Measurements from ENCODE around the gene RNASEL. TPM values are rescaled to one million over a fixed set of nuclear protein-coding genes. Genes with fewer than 3 reads are reported as not detected.
A peak's percentile ranks its signal among the peaks of the same experiment; 100 is the strongest.

RNASEL gene
- total RNA-seq, 1 donor from 2014 or later: 11.1 TPM

DNA sequence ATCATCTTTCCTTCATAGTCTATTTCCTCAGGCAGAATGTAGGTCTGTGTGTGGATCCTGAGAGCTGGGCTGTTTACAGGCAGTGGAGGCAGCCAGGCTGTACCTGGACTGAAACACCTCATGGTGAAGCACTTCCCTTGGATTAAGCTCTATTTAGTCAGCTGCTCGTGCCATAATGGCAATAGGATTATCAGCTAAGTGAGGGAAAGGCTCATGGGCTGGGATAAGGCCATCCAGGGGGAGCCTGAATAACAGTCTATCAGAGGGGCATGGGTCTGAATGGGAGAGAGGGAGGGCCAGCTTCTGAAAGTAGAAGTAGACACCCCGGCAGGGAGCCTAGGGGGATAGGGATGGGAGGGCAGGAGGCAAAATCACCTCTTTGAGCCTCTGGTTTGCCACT, 8.3 kb downstream of the RNASEL start:
- ChIA-PET CTCF (no interaction called here), POLR2A (no interaction called here)
- peaks cover 28% of the 10 kb centered on the region for H3K4me1 Mint-ChIP-seq

DNA sequence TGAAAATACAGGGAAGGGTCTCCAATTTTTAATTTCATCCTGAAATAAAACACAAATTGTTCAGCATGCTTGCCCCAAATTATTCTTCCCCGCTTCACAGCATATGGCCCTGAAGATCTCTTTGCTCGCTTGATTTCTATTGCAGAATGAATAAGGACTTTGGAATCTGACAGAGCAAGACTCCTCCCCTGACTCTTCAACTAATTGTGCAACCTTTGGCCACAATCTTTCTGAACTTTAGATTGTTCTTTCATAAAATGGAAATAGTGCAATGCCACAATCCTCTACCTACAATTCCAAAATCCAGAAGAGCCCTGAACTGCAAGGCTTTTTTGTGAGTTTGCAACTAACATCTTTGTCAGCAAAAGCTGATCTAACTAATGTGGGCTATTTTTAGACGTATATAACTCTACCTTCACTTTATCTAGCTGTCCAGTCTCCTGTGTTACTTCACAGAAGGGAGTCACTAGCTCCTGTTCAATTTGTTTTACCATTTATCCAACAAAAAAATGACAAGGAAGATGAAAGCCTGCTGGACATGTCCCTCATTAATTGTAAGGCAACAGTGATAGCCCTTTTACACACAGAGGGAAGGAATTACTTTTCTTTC, 13.4 kb downstream of the RNASEL start:
- CTCF ChIA-PET: no interaction called here

More for the DNA sequence above, 8.3 kb downstream of the RNASEL start:
- H3K36me3 Mint-ChIP-seq (ENCODE audit: low read depth): peaks cover 88% of the 10 kb centered on the region
- ATAC-seq (ENCODE audit: low read depth) (no peak), DNase-seq (no peak)
- no peaks in the 10 kb centered on the region for H3K9me3 Mint-ChIP-seq
- no peak overlapping the region for H3K4me3 Mint-ChIP-seq
- no peak overlapping the region for H3K27ac Mint-ChIP-seq
- intact Hi-C loops (cut with micrococcal nuclease): no loop called here
- H3K27me3 Mint-ChIP-seq: no peaks in the 10 kb centered on the region
- TF ChIP-seq, protein P1, sequence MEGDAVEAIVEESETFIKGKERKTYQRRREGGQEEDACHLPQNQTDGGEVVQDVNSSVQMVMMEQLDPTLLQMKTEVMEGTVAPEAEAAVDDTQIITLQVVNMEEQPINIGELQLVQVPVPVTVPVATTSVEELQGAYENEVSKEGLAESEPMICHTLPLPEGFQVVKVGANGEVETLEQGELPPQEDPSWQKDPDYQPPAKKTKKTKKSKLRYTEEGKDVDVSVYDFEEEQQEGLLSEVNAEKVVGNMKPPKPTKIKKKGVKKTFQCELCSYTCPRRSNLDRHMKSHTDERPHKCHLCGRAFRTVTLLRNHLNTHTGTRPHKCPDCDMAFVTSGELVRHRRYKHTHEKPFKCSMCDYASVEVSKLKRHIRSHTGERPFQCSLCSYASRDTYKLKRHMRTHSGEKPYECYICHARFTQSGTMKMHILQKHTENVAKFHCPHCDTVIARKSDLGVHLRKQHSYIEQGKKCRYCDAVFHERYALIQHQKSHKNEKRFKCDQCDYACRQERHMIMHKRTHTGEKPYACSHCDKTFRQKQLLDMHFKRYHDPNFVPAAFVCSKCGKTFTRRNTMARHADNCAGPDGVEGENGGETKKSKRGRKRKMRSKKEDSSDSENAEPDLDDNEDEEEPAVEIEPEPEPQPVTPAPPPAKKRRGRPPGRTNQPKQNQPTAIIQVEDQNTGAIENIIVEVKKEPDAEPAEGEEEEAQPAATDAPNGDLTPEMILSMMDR (IDR thresholded peaks at IDR 0.05): no peak

DNA sequence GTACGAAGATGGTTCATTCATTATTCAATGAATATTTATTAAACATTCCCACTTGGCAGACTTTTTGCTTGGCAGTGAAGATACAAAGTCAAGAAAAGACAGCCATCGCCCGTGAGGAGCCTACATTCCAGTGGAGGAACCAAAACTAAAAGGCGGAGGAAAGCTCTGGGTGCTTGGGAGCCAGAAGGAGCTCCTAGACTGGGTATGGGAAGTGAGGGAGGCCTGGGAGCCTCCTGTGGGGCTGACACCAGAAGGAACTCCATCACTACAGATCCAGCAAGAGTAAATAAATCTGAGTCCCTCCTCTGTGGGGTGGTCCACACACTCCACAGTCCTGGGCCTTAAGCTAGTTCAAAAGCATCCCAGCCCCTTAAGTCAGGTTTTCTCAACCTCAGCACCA, 14.9 kb downstream of the RNASEL start:
- ChIA-PET CTCF (no interaction called here), POLR2A (interaction anchor here (1.3 kb wide), 1 partner anchor 14 kb away, joined by 6 read pairs; the partner anchor contains the start of gene RNASEL)
- Mint-ChIP-seq H3K27ac (no peak overlapping the region), H3K4me1 (peaks cover 19% of the 10 kb centered on the region), H3K4me3 (no peak overlapping the region), H3K9me3 (no peaks in the 10 kb centered on the region), H3K27me3 (no peaks in the 10 kb centered on the region), H3K36me3 (ENCODE audit: low read depth) (peaks cover 50% of the 10 kb centered on the region)
- ATAC-seq (ENCODE audit: low read depth) (no peak), DNase-seq (no peak)
- intact Hi-C loops (cut with micrococcal nuclease): loop anchor here (10.0 kb wide), 1 partner anchor 1061 kb away; the partner anchor contains the start of gene ARPC5
- TF ChIP-seq, protein P1 (IDR thresholded peaks at IDR 0.05): no peak

More for the DNA sequence above, 13.4 kb downstream of the RNASEL start:
- Mint-ChIP-seq H3K4me3 (no peak overlapping the region), H3K4me1 (peaks cover 19% of the 10 kb centered on the region), H3K27me3 (no peaks in the 10 kb centered on the region), H3K36me3 (ENCODE audit: low read depth) (peaks cover 65% of the 10 kb centered on the region), H3K9me3 (no peaks in the 10 kb centered on the region), H3K27ac (no peak overlapping the region)
- intact Hi-C loops (cut with micrococcal nuclease): loop anchor here (10.0 kb wide), 1 partner anchor 1059 kb away; the partner anchor contains the start of gene ARPC5
- ATAC-seq (ENCODE audit: low read depth) (no peak), DNase-seq (no peak)
- TF ChIP-seq, protein P1 (IDR thresholded peaks at IDR 0.05): no peak
- POLR2A ChIA-PET: no interaction called here

DNA sequence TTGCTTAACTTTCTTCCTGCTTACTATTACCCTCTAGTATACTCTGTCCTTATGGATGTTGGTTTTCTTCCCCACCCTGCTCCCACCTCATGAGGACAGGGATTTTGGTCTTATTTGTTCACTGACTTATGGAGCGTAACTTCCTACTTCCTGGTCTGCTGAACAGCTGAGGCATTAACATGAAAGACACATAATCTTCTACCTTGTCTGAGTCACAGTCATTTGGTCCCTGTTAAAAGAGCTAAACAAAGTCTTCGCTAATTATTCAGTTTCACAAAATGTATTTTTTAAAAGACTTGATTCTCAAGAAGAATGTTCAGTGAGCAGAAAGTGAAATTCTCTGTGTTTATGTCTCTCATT, 18.5 kb downstream of the RNASEL start:
- POLR2A ChIA-PET: interaction anchor here (0.6 to 3.2 kb wide), 5 partner anchors 16 to 86 kb away, joined by 3 to 24 read pairs (median 6); partner anchors contain the start of gene RNASEL
- H3K4me1 Mint-ChIP-seq: peaks cover 21% of the 10 kb centered on the region
- CTCF ChIA-PET: interaction anchor here (1.3 kb wide), 1 partner anchor 25 kb away, joined by 5 read pairs; no protein-coding TSS in a partner anchor
- intact Hi-C loops (cut with micrococcal nuclease): loop anchor here (1.0 to 10.0 kb wide), 2 partner anchors 86 to 1064 kb away; partner anchors contain the start of gene ARPC5
- no peaks in the 10 kb centered on the region for H3K9me3 Mint-ChIP-seq
- no peaks in the 10 kb centered on the region for H3K27me3 Mint-ChIP-seq
- DNase-seq (no peak), ATAC-seq (ENCODE audit: low read depth) (peak; percentile 66)
- H3K4me3 Mint-ChIP-seq: no peak overlapping the region
- no peak overlapping the region for H3K27ac Mint-ChIP-seq
- H3K36me3 Mint-ChIP-seq (ENCODE audit: low read depth): peaks cover 25% of the 10 kb centered on the region
- TF ChIP-seq, protein P1 (IDR thresholded peaks at IDR 0.05): no peak

DNA sequence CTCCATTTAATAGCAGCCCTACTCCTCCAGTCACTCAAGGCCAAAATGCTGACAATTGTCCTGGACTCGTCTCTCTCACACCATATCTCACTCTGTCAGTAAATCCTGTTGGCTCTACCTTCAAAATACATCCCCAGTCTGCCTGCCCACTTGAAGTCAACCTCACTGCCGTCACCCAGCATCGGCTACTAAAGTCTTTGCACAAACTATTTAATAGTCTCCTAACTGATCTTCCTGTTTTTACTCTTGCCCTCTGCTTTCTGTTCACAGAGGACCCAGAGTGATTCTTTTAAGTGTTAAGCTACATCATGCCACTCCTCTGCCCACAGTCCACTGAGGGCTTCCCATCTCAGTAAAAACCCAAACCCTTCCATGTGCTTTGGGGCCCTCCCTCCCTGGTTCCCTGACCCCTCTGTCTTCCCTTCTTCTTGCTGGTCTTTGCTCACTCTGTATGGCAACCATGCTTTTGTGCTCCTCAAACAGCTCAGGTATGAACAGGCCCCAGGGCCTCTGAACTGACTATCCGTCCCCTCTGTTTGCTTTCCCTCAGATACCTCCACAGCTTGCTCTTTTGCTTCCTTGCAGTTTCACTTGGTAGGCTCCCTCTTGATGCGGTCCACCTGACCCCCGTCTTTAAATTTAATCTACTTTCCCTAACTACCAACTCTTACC, 19.0 kb downstream of the RNASEL start:
- TF ChIP-seq, protein P1 (IDR thresholded peaks at IDR 0.05): no peak
- intact Hi-C loops (cut with micrococcal nuclease): loop anchor here (1.0 to 10.0 kb wide), 3 partner anchors 19 to 1065 kb away; partner anchors contain the start of genes ARPC5 and RNASEL
- ChIA-PET CTCF (interaction anchor here (1.3 kb wide), 1 partner anchor 26 kb away, joined by 5 read pairs; no protein-coding TSS in a partner anchor), POLR2A (interaction anchor here (0.5 to 3.2 kb wide), 6 partner anchors 15 to 901 kb away, joined by 3 to 24 read pairs (median 4); partner anchors contain the start of gene RNASEL)
- H3K27me3 Mint-ChIP-seq: no peaks in the 10 kb centered on the region
- H3K9me3 Mint-ChIP-seq: no peaks in the 10 kb centered on the region
- H3K4me3 Mint-ChIP-seq: no peak overlapping the region
- peaks cover 20% of the 10 kb centered on the region for H3K36me3 Mint-ChIP-seq (ENCODE audit: low read depth)
- no peak overlapping the region for H3K27ac Mint-ChIP-seq
- H3K4me1 Mint-ChIP-seq: peaks cover 21% of the 10 kb centered on the region
- peak; percentile 20 for ATAC-seq (ENCODE audit: low read depth)
- DNase-seq: no peak
